ENCODE data around the gene LPP.

GRCh38 chr3:188855675-188856074 is 701.7 kb downstream of the LPP start:
- no peak for TF ChIP-seq CTCF (IDR thresholded peaks at IDR 0.05)
- TF ChIP-seq EZH2 (IDR thresholded peaks at IDR 0.05; ENCODE audit: borderline replicate concordance, insufficient read depth, low read depth, low read length, poor library complexity, severe bottlenecking) = no peak
